ENCODE measurements around the gene ITGA7. TPM values are rescaled to one million over a fixed set of nuclear protein-coding genes. Genes with fewer than 3 reads are reported as not detected.

The ITGA7 gene
- total and polyA plus RNA-seq, 2 of the 4 experiments (the other 2 are of a cell fraction) = 3.9 to 15.7 TPM

- WGBS, 2 experiments (ENCODE audit: extremely low coverage in 2 of 2, insufficient read length in 1 of 2) = no CpG with 5 or more reads among the region's 6 CpGs
Measured at GRCh38 chr12:55676707-55677106, 31.0 kb downstream of the ITGA7 start.

More at GRCh38 chr12:55676707-55677106, 31.0 kb downstream of the ITGA7 start:
- Histone ChIP-seq H2AK9ac (replicated peaks; ENCODE audit: low read depth, low read length, poor library complexity) (no peak overlapping the region), H2BK20ac (ENCODE audit: low read depth, low read length) (no peak overlapping the region), H4K20me1 (ENCODE audit: insufficient read depth, low read length) (no peaks in the 10 kb centered on the region), H3K4me1 (ENCODE audit: control insufficient read depth, insufficient read depth, low read length) (peaks cover 2% of the 10 kb centered on the region; the same call in 1 of the 2 replicates), H3K79me1 (ENCODE audit: low read depth in 1 of 2, low read length in 2 of 2) (no peaks in the 10 kb centered on the region), H3K9me3 (ENCODE audit: control insufficient read depth, insufficient read depth, low read length) (no peaks in the 10 kb centered on the region), H2AK5ac (ENCODE audit: low read depth, low read length) (no peak overlapping the region), H4K91ac (ENCODE audit: insufficient read depth, low read depth, low read length) (no peak overlapping the region), H3K4ac (ENCODE audit: low read depth, low read length) (no peak overlapping the region), H3K4me3 (ENCODE audit: insufficient read depth, low read depth, low read length) (no peak overlapping the region), H4K5ac (ENCODE audit: low read depth, low read length) (no peak overlapping the region), H3K27me3 (ENCODE audit: control insufficient read depth, insufficient read depth, low read length) (peaks cover 5% of the 10 kb centered on the region), H3K18ac (ENCODE audit: low read depth, low read length) (no peak overlapping the region), H3K14ac (replicated peaks; ENCODE audit: low read depth, low read length) (no peak overlapping the region), H2AFZ (replicated peaks; ENCODE audit: low read length, poor library complexity) (no peak overlapping the region), H2BK5ac (ENCODE audit: low read depth, low read length, poor library complexity, severe bottlenecking) (no peak overlapping the region), H2BK15ac (ENCODE audit: low read depth, low read length) (no peak overlapping the region), H3K36me3 (ENCODE audit: control insufficient read depth, insufficient read depth, low read length) (no peaks in the 10 kb centered on the region), H3K4me2 (ENCODE audit: low read depth, low read length) (no peak overlapping the region), H3K27ac (ENCODE audit: insufficient read depth, low read length) (no peak overlapping the region), H4K8ac (ENCODE audit: low read depth in 2 of 2, low read length in 2 of 2) (no peak overlapping the region), H3K9me1 (ENCODE audit: insufficient read depth, low read length) (no peaks in the 10 kb centered on the region), H3K56ac (ENCODE audit: extremely low read depth, insufficient read depth, low read length) (no peak overlapping the region), H3K23ac (ENCODE audit: low read depth, low read length) (no peak overlapping the region), H2BK120ac (ENCODE audit: low read depth, low read length) (no peak overlapping the region), H3K9ac (ENCODE audit: low read depth, low read length) (no peak overlapping the region)
- dilution Hi-C loops (cut with HindIII; ENCODE audit: low sequenced_read_pairs, unreplicated experiment) (no loop called here), intact Hi-C loops (cut with micrococcal nuclease) (no loop called here), in situ Hi-C loops (cut with MboI; ENCODE audit: low sequenced_read_pairs) (no loop called here)
- ATAC-seq (ENCODE audit: low read depth) (no peak), DNase-seq (no peak)
- CTCF ChIA-PET = interaction anchor here (1.1 kb wide), 1 partner anchor 20 kb away, joined by 3 read pairs; no protein-coding TSS in a partner anchor
- no TSS peak for BruUV-seq (replicated peaks)
- POLR2A ChIA-PET (ENCODE audit: unreplicated experiment) = no interaction called here
- TF ChIP-seq RCOR1 (IDR thresholded peaks at IDR 0.05; ENCODE audit: insufficient replicate concordance, low read length) (no peak), MAFK (IDR thresholded peaks at IDR 0.05; ENCODE audit: low read depth, low read length) (no peak), POLR2A (IDR thresholded peaks at IDR 0.05; ENCODE audit: low read depth, low read length) (no peak), CEBPB (IDR thresholded peaks at IDR 0.05; ENCODE audit: low read depth, low read length) (peak; percentile 45)

All from IMR-90 (cell line).